AG08395 (cell line): ENCODE results near the gene ZBTB8B.

Experiments used
- DNase-seq: peaks from one replicate; pipeline ENCODE4 v3.0.0; 2012; ENCODE audit warnings: mixed read lengths, low spot score

ZBTB8B gene

GRCh38 chr1:32508761-32509160 lies 43.9 kb downstream of the ZBTB8B start:
- DNase-seq, result no peak

GRCh38 chr1:32509939-32510338 lies 45.1 kb downstream of the ZBTB8B start:
- DNase-seq, result no peak
